GM23338 (cell line): ENCODE data around the gene KBTBD12. TPM values are rescaled to one million over a fixed set of nuclear protein-coding genes. Genes with fewer than 3 reads are reported as not detected.

Source experiments
- ATAC-seq: fragments of 200-7000 bp; cut with Tn5 transposase; 3 replicates; pipeline ENCODE4 v1.9.1; 2020
- DNase-seq: peaks from one replicate; pipeline ENCODE4 v3.0.0-alpha.2; 2015; ENCODE audit warnings: low spot score
- H2AFZ ChIP-seq: fragments of 200-600 bp; sonication (generic); 2 replicates; pipeline ENCODE4 v1.8.0; 2016; ENCODE audit warnings: antibody characterized with exemption, mild to moderate bottlenecking, moderate library complexity
- H3F3A ChIP-seq: fragments of 200-600 bp; sonication (generic); replicated peaks from 2 replicates; pipeline ENCODE4 v1.8.0; 2017; ENCODE audit warnings: antibody characterized with exemption, mixed run types, low read depth
- H3K27ac ChIP-seq: fragments of 200-600 bp; sonication (generic); 2 replicates; pipeline ENCODE4 v1.6.1; 2016; ENCODE audit warnings: low read depth
- H3K27me3 ChIP-seq: fragments of 200-600 bp; sonication (generic); 2 replicates; pipeline ENCODE4 v1.8.0; 2016; ENCODE audit warnings: mild to moderate bottlenecking, mixed run types, moderate library complexity; ENCODE audit not compliant: insufficient read depth
- H3K36me3 ChIP-seq: fragments of 200-600 bp; sonication (generic); 2 replicates; pipeline ENCODE4 v1.8.0; 2016; ENCODE audit warnings: mild to moderate bottlenecking; ENCODE audit not compliant: insufficient read depth
- H3K4me1 ChIP-seq: fragments of 200-600 bp; sonication (generic); 2 replicates; pipeline ENCODE4 v1.8.0; 2016; ENCODE audit warnings: mild to moderate bottlenecking, moderate library complexity; ENCODE audit not compliant: insufficient read depth
- H3K4me2 ChIP-seq: fragments of 200-600 bp; sonication (generic); 2 replicates; pipeline ENCODE4 v1.7.1; 2017; ENCODE audit warnings: mixed run types
- H3K4me3 ChIP-seq: fragments of 200-600 bp; sonication (generic); 2 replicates; pipeline ENCODE4 v1.6.1; 2016; ENCODE audit warnings: mixed run types
- H3K79me2 ChIP-seq: fragments of 200-600 bp; sonication (generic); replicated peaks from 2 replicates; pipeline ENCODE4 v1.8.0; 2017; ENCODE audit warnings: mild to moderate bottlenecking; ENCODE audit not compliant: insufficient read depth
- H3K9me2 ChIP-seq: fragments of 200-600 bp; sonication (generic); 2 replicates; pipeline ENCODE4 v1.8.0; 2017; ENCODE audit not compliant: insufficient read depth
- H4K20me1 ChIP-seq: fragments of 200-600 bp; sonication (generic); replicated peaks from 2 replicates; pipeline ENCODE4 v1.8.0; 2017; ENCODE audit warnings: mild to moderate bottlenecking; ENCODE audit not compliant: insufficient read depth
- H3K27ac Mint-ChIP-seq: 2 replicates; pipeline ENCODE4 v1.8.0; 2020; ENCODE audit warnings: inconsistent platforms, mild to moderate bottlenecking, moderate library complexity, mixed read lengths
- H3K27me3 Mint-ChIP-seq: 3 replicates; pipeline ENCODE4 v1.8.0; 2022; ENCODE audit warnings: low read depth, mild to moderate bottlenecking, moderate library complexity, mixed read lengths, inconsistent platforms; ENCODE audit not compliant: insufficient read depth, poor library complexity
- H3K36me3 Mint-ChIP-seq: 3 replicates; pipeline ENCODE4 v1.8.0; 2021; ENCODE audit warnings: low read depth, mild to moderate bottlenecking, inconsistent platforms, moderate library complexity, mixed read lengths
- H3K4me1 Mint-ChIP-seq: 3 replicates; pipeline ENCODE4 v1.8.0; 2020; ENCODE audit warnings: mild to moderate bottlenecking, inconsistent platforms, mixed read lengths
- H3K4me3 Mint-ChIP-seq: 3 replicates; pipeline ENCODE4 v1.8.0; 2021; ENCODE audit warnings: moderate library complexity, mild to moderate bottlenecking, inconsistent platforms, mixed read lengths
- H3K9me3 Mint-ChIP-seq: 3 replicates; pipeline ENCODE4 v1.8.0; 2020; ENCODE audit warnings: moderate library complexity, mild to moderate bottlenecking, inconsistent platforms, mixed read lengths
- CREB1 ChIP-seq: fragments of 250-450 bp; sonication (Bioruptor Pico); IDR thresholded peaks from 2 replicates; pipeline ENCODE4 v1.5.0; 2020; ENCODE audit warnings: low read depth, mild to moderate bottlenecking, moderate library complexity
- EZH2 ChIP-seq: fragments of 200-600 bp; sonication (generic); IDR thresholded peaks from one replicate; pipeline ENCODE4 v1.8.0; 2017; ENCODE audit warnings: antibody characterized with exemption, mild to moderate bottlenecking, low read depth; ENCODE audit not compliant: unreplicated experiment
- EZH2phosphoT487 ChIP-seq: fragments of 200-600 bp; sonication (generic); IDR thresholded peaks from one replicate; pipeline ENCODE4 v1.8.1; 2018; ENCODE audit warnings: antibody characterized with exemption; ENCODE audit not compliant: unreplicated experiment
- JUNB ChIP-seq: IDR thresholded peaks from one replicate; pipeline ENCODE4 v1.6.1; 2016; ENCODE audit warnings: antibody characterized with exemption; ENCODE audit not compliant: unreplicated experiment
- NANOG ChIP-seq: IDR thresholded peaks from 2 replicates; pipeline ENCODE4 v1.6.1; 2016; ENCODE audit warnings: antibody characterized with exemption, borderline replicate concordance
- POLR2AphosphoS5 ChIP-seq: IDR thresholded peaks from 2 replicates; pipeline ENCODE4 v1.6.1; 2016; ENCODE audit warnings: antibody characterized with exemption, low read depth
- ZNF114 ChIP-seq: fragments of 250-450 bp; sonication (Bioruptor Pico); IDR thresholded peaks from 2 replicates; pipeline ENCODE4 v1.5.0; 2020; ENCODE audit warnings: mild to moderate bottlenecking, moderate library complexity
- ZNF331 ChIP-seq: fragments of 250-450 bp; sonication (Bioruptor Pico); IDR thresholded peaks from 2 replicates; pipeline ENCODE4 v1.5.0; 2020; ENCODE audit warnings: low read depth, mild to moderate bottlenecking, moderate library complexity
- polyA plus RNA-seq: library from polyadenylated mRNA; unstranded; fragments of >200 nt; fragmentation: Nextera tagmentation; extraction: Ambion mirVana; gene quantifications from 2 replicates; pipeline ENCODE4 v1.2.1, GENCODE V29; 2016
- total RNA-seq: library from RNA; depleted of rRNA; stranded (reverse); fragments of >200 nt; shearing (Covaris generic); gene quantifications from 2 replicates; pipeline ENCODE4 v1.2.3, GENCODE V29; 2014
- TF ChIP-seq, protein P1 (sequence below): IDR thresholded peaks from one replicate; pipeline ENCODE4 v1.6.1; 2018; ENCODE audit warnings: antibody characterized with exemption; ENCODE audit not compliant: unreplicated experiment
- TF ChIP-seq, protein P2 (sequence below): IDR thresholded peaks from 2 replicates; pipeline ENCODE4 v1.6.1; 2016; ENCODE audit warnings: antibody characterized with exemption
- TF ChIP-seq, protein P3 (sequence below), 2 experiments: fragments of 200-600 bp in 1 of 2; sonication (generic) in 1 of 2; conservative IDR thresholded peaks; 2 replicates each; pipeline versions ENCODE4 v1.5.1 to v1.6.1; 2016 to 2017; ENCODE audit warnings: antibody characterized with exemption in 2 of 2, low read depth in 2 of 2, mild to moderate bottlenecking in 2 of 2, moderate library complexity in 1 of 2

KBTBD12 gene
- total and polyA plus RNA-seq, 2 experiments from 2014 or later = 0.53 to 0.69 TPM

GRCh38 chr3:127964053-127964452, 49.0 kb downstream of the KBTBD12 start (continued):
- TF ChIP-seq, protein P1, sequence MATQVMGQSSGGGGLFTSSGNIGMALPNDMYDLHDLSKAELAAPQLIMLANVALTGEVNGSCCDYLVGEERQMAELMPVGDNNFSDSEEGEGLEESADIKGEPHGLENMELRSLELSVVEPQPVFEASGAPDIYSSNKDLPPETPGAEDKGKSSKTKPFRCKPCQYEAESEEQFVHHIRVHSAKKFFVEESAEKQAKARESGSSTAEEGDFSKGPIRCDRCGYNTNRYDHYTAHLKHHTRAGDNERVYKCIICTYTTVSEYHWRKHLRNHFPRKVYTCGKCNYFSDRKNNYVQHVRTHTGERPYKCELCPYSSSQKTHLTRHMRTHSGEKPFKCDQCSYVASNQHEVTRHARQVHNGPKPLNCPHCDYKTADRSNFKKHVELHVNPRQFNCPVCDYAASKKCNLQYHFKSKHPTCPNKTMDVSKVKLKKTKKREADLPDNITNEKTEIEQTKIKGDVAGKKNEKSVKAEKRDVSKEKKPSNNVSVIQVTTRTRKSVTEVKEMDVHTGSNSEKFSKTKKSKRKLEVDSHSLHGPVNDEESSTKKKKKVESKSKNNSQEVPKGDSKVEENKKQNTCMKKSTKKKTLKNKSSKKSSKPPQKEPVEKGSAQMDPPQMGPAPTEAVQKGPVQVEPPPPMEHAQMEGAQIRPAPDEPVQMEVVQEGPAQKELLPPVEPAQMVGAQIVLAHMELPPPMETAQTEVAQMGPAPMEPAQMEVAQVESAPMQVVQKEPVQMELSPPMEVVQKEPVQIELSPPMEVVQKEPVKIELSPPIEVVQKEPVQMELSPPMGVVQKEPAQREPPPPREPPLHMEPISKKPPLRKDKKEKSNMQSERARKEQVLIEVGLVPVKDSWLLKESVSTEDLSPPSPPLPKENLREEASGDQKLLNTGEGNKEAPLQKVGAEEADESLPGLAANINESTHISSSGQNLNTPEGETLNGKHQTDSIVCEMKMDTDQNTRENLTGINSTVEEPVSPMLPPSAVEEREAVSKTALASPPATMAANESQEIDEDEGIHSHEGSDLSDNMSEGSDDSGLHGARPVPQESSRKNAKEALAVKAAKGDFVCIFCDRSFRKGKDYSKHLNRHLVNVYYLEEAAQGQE = no peak
- no peak for TF ChIP-seq EZH2
- TF ChIP-seq, protein P2, sequence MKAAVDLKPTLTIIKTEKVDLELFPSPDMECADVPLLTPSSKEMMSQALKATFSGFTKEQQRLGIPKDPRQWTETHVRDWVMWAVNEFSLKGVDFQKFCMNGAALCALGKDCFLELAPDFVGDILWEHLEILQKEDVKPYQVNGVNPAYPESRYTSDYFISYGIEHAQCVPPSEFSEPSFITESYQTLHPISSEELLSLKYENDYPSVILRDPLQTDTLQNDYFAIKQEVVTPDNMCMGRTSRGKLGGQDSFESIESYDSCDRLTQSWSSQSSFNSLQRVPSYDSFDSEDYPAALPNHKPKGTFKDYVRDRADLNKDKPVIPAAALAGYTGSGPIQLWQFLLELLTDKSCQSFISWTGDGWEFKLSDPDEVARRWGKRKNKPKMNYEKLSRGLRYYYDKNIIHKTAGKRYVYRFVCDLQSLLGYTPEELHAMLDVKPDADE = no peak

DNA sequence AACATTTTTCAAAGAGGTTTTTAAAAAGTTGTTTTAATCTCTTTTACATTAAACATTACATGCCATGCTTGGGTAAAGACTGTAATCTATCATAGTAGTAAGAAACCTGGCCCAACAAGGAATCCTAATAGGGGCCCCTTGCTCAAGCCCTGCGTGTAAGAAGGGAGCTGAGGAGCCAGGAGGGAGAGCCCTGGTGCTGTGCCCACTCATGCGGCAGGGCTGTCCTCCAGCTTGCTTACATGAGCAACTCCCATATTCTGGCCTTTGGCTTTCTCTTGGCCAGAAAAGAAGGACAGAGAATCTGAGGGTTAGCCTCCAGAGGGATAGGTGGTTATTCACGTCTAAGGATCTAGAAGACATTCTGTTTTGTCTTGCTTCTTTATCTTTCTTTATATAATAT, 49.8 kb downstream of the KBTBD12 start:
- Mint-ChIP-seq H3K9me3 (peaks cover 2% of the 10 kb centered on the region; the same call in 1 of the 3 replicates), H3K4me1 (peaks cover 3% of the 10 kb centered on the region; the same call in 2 of the 3 replicates), H3K4me3 (no peak overlapping the region), H3K27ac (no peak overlapping the region), H3K36me3 (no peaks in the 10 kb centered on the region), H3K27me3 (no peaks in the 10 kb centered on the region)
- ATAC-seq (no peak), DNase-seq (no peak)
- no peaks in the 10 kb centered on the region for H3K9me2 ChIP-seq
- H3K4me1 ChIP-seq = no peaks in the 10 kb centered on the region
- H2AFZ ChIP-seq = no peak overlapping the region
- H3K4me3 ChIP-seq = no peak overlapping the region
- no peak overlapping the region for H3K27ac ChIP-seq
- no peaks in the 10 kb centered on the region for H3K79me2 ChIP-seq
- H3K36me3 ChIP-seq = no peaks in the 10 kb centered on the region
- TF ChIP-seq POLR2AphosphoS5 = no peak
- no peaks in the 10 kb centered on the region for H4K20me1 ChIP-seq
- H3K27me3 ChIP-seq = no peaks in the 10 kb centered on the region
- no peaks in the 10 kb centered on the region for H3F3A ChIP-seq
- H3K4me2 ChIP-seq = no peak overlapping the region

DNA sequence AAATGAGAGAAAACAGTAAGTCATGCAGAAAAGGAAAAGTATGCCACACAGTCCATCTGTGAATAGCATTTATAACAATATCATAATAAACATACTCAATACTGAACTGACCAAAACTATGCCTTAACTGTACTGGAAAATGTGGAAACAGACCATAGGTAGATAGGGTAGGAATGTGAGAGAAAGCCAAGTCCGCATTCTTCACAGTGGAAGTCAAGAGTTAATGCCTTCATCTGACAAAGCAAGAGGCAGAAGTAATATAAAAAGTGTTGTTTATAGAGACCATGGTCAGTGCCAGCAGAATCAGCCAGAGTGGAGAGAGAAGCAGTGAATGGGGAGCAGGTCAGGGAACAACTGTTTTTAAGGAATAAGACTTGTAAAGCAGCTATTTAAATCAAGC, 52.3 kb downstream of the KBTBD12 start:
- Histone ChIP-seq H3K27me3 (no peaks in the 10 kb centered on the region), H3K4me2 (no peak overlapping the region), H3K27ac (no peak overlapping the region), H2AFZ (no peak overlapping the region; the same call in 1 of the 2 replicates), H3K36me3 (no peaks in the 10 kb centered on the region), H3F3A (no peaks in the 10 kb centered on the region), H3K4me1 (no peaks in the 10 kb centered on the region), H4K20me1 (no peaks in the 10 kb centered on the region), H3K4me3 (no peak overlapping the region), H3K79me2 (no peaks in the 10 kb centered on the region), H3K9me2 (no peaks in the 10 kb centered on the region)
- Mint-ChIP-seq H3K27me3 (no peaks in the 10 kb centered on the region), H3K4me1 (no peaks in the 10 kb centered on the region), H3K27ac (no peak overlapping the region), H3K4me3 (no peak overlapping the region), H3K9me3 (peaks cover 2% of the 10 kb centered on the region; the same call in 1 of the 3 replicates), H3K36me3 (no peaks in the 10 kb centered on the region)
- ATAC-seq (no peak), DNase-seq (no peak)
- TF ChIP-seq, protein P3, sequence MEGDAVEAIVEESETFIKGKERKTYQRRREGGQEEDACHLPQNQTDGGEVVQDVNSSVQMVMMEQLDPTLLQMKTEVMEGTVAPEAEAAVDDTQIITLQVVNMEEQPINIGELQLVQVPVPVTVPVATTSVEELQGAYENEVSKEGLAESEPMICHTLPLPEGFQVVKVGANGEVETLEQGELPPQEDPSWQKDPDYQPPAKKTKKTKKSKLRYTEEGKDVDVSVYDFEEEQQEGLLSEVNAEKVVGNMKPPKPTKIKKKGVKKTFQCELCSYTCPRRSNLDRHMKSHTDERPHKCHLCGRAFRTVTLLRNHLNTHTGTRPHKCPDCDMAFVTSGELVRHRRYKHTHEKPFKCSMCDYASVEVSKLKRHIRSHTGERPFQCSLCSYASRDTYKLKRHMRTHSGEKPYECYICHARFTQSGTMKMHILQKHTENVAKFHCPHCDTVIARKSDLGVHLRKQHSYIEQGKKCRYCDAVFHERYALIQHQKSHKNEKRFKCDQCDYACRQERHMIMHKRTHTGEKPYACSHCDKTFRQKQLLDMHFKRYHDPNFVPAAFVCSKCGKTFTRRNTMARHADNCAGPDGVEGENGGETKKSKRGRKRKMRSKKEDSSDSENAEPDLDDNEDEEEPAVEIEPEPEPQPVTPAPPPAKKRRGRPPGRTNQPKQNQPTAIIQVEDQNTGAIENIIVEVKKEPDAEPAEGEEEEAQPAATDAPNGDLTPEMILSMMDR (conservative IDR thresholded peaks at IDR 0.05; ENCODE audit: low read depth in 2 of 2) = no peak
- TF ChIP-seq EZH2phosphoT487 = no peak
- TF ChIP-seq JUNB = no peak
- TF ChIP-seq POLR2AphosphoS5 = no peak
- no peak for TF ChIP-seq ZNF114 (CRISPR knock-in tag)
- no peak for TF ChIP-seq ZNF331 (CRISPR knock-in tag)
- TF ChIP-seq, protein P2 = no peak
- TF ChIP-seq EZH2 = no peak
- TF ChIP-seq NANOG = no peak
- TF ChIP-seq, protein P1 = no peak
- TF ChIP-seq CREB1 (CRISPR knock-in tag) = no peak
